NCI-H1105 (cell line): Measurements from ENCODE around the gene MANSC4.
"Not testable (repeated sequence)": the region's sequence is repeated elsewhere in the genome, so short reads cannot be mapped to it uniquely, and the experiment has no call there.

Source experiments
- DNase-seq: peaks from one replicate; lab custom pipeline; 2025; lab: John Stamatoyannopoulos, UW

The MANSC4 gene

DNA sequence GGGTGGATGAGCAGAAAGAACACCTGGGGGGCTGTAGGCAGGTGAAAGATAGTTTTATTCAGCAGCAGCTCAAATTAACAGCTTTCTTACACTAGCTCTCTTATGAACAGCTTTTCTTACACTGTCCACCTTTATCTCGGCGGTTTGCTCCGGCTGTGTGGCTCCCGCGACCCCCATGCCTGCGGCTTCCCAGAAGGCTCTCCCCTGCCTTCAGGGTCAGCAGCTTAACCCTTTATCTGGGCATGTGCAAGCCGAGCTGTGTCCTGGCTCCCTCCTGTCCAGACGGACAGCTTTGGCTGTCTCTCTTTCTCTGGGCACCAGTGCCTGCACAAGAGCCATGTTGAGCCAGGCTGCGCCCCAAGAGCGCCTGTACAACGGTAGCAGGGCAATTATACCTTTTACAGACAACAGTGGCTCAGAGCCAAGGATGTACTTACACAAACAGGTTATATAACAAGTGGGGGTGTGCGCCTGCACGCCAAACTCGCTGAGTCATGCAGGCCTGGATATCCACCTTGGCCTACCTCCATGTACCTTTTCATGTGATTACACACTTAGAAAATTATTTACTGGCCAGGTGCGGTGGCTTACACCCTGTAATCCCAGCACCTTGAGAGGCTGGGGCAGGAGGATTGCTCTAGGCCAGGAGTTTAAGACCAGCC, 28.5 kb downstream of the MANSC4 start:
- DNase-seq, result peak; percentile 15

- DNase-seq, result no peak
Measured at GRCh38 chr12:27747111-27747820, 32.8 kb downstream of the MANSC4 start.

- not testable (repeated sequence) for DNase-seq
Measured at GRCh38 chr12:27745734-27746133, 34.3 kb downstream of the MANSC4 start.

DNA sequence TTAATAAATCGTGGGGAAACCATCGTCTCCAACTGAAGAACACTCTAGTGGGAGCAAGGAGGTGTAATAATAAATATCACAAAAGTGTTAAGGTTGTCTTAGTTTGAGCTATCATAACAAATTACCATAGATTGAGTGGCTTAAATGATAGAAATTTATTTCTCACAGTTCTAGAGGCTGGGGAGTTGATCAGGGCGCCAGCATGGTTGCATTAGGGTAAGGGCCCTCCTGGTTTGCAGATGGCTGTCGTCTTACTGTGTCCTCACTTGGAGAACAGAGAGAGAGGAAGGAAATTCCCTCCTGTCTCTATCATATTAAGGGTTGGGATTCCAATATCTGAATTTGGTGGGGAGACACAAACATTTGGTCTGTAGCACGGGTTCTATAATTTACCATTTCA, 36.4 kb downstream of the MANSC4 start:
- no peak for DNase-seq

DNA sequence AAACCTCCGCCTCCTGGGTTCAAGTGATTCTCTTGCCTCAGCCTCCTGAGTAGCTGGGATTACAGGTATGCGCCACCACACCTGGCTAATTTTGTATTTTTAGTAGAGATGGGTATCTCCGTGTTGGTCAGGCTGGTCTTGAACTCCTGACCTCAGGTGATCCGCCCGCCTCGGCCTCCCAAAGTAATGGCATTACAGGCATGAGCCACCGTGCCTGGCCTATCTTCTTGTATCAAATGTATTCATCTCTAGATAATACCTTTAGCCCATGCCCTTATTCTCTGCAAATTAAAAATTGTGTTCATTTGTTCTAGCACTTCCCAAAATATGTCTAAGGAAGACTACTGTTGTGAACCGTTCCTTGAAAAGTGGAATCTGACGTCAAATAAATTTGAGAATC, 45.7 kb downstream of the MANSC4 start:
- not testable (repeated sequence) for DNase-seq

DNA sequence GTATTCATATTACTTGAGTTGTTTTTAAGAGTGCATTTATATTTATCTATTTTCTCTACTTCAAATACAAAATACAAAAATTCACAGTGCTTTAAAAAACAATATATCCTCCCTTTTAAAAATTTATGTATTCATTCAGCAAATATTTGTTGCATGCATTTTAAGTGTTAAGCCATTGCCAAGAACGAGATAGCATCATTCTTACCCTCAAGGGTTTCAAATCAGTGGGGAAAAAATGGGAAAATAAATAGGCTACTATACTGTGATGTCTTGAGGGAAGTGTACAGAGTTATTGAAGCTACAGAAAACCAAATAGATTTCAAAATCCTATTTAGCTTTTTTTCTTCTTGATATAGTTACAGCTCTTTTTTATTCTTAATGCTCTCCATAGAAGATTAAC, 46.2 kb downstream of the MANSC4 start:
- DNase-seq, result no peak

DNA sequence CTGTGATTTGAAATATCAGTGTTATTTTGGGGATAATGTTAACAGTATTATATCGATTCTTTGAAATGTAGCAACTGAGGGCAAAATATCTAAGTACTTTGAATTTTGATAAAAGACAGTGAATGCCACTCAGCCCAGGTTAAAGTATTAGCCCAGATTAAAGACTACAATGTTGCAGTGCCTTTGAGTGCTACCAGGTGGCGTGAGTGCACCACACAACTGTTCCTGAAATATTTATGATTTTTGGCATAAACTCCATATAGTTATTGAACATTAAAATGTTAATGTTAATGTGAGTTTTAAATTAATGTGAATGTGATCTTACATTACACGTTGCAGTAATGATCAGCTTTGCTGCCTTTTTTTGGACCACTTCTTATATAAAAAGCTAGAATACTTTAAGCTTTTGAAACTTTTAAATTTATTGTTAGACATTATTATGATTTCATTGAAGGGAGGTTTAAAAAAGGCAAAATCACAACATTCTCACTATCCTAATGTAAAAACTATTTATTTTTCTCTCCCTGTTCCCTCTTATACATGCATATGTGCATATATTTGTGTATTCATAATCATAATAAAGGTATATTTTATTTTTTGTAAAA, 46.9 kb downstream of the MANSC4 start:
- peak; percentile 5 for DNase-seq

DNA sequence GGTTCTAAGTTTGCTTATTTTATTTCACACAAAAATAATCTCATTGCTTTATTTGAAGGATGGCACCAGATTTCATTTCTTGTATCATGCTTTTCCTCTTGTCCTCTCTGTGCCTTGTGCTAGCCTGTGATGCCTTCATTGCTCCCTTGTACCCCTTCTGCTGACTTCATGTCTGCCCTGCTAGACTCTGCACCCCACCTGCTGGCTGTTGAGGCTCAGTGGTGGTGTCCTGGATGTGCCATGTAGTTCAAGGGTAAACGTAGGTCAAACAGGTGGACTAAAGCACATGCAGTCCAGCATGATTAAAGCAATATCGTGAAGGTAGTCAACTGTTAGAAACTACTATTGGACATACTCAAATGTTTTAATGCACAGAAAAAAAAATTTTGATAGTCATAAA, 47.8 kb downstream of the MANSC4 start:
- no peak for DNase-seq

- no peak for DNase-seq
Measured at GRCh38 chr12:27730097-27730588, 49.9 kb downstream of the MANSC4 start.

GRCh38 chr12:27723212-27723611, 56.8 kb downstream of the MANSC4 start:
- DNase-seq, result no peak
